HEK293 (cell line): ENCODE results near the gene B4GALT5.
A peak's percentile ranks its signal among the peaks of the same experiment; 100 is the strongest.
"Not testable (repeated sequence)": the region's sequence is repeated elsewhere in the genome, so short reads cannot be mapped to it uniquely, and the experiment has no call there.

Source experiments
- CTCF ChIA-PET: fragments of 350-600 bp; formaldehyde crosslinking; extraction: SDS; loops from one replicate; lab custom pipeline; 2021; ENCODE audit warnings: antibody characterized with exemption; lab: Yijun Ruan, JAX
- POLR2A ChIA-PET: fragments of 300-600 bp; formaldehyde crosslinking; extraction: SDS; loops from one replicate; lab custom pipeline; 2020; ENCODE audit warnings: antibody characterized with exemption, inconsistent platforms; lab: Yijun Ruan, JAX
- H3K27ac ChIP-seq: fragments of 200-500 bp; sonication (Bioruptor generic); 2 replicates; pipeline ENCODE4 v1.5.1; 2014; ENCODE audit warnings: low read depth, low read length, control low read depth, inconsistent platforms; ENCODE audit errors: extremely low read depth
- H3K36me3 ChIP-seq, 2 experiments: fragments of 200-500 bp in 1 of 2; sonication (Bioruptor generic) in 1 of 2; 1 replicate in 1 of 2; 2 replicates in 1 of 2; pipeline ENCODE4 v1.5.1; 2014 to 2017; ENCODE audit warnings: inconsistent platforms in 2 of 2, low read length in 2 of 2; ENCODE audit not compliant: control insufficient read depth in 2 of 2, insufficient read depth in 1 of 2
- H3K4me1 ChIP-seq: fragments of 200-500 bp; sonication (Bioruptor generic); 2 replicates; pipeline ENCODE4 v1.5.1; 2014; ENCODE audit warnings: mild to moderate bottlenecking, low read length, inconsistent platforms; ENCODE audit not compliant: control insufficient read depth, insufficient read depth
- H3K4me3 ChIP-seq: 2 replicates; pipeline ENCODE4 v1.5.1; 2011; ENCODE audit warnings: low read depth, mild to moderate bottlenecking, control low read depth, low read length, moderate library complexity
- H3K9me3 ChIP-seq: fragments of 200-500 bp; sonication (Bioruptor generic); 2 replicates; pipeline ENCODE4 v1.5.1; 2014; ENCODE audit warnings: low read depth, low read length, inconsistent platforms; ENCODE audit not compliant: control insufficient read depth, insufficient read depth
- BCL11A ChIP-seq: fragments of 450-650 bp; formaldehyde crosslinking; IDR thresholded peaks from 2 replicates; pipeline ENCODE4 v1.5.1; 2016; ENCODE audit warnings: low read depth, missing biosample characterization, missing genetic modification characterization
- BCL11B ChIP-seq: fragments of 450-650 bp; formaldehyde crosslinking; IDR thresholded peaks from 2 replicates; pipeline ENCODE4 v1.5.1; 2016; ENCODE audit warnings: low read depth, missing biosample characterization, missing genetic modification characterization
- TSHZ1 ChIP-seq: fragments of 450-650 bp; formaldehyde crosslinking; IDR thresholded peaks from 2 replicates; pipeline ENCODE4 v1.5.1; 2016; ENCODE audit warnings: missing biosample characterization, missing genetic modification characterization, borderline replicate concordance
- ZBTB21 ChIP-seq: fragments of 450-650 bp; formaldehyde crosslinking; IDR thresholded peaks from 2 replicates; pipeline ENCODE4 v1.5.1; 2017; ENCODE audit warnings: missing biosample characterization, missing genetic modification characterization
- ZFHX2 ChIP-seq: fragments of 450-650 bp; formaldehyde crosslinking; conservative IDR thresholded peaks from 2 replicates; pipeline ENCODE4 v1.5.1; 2016; ENCODE audit warnings: missing biosample characterization, missing genetic modification characterization
- ZNF114 ChIP-seq: fragments of 450-650 bp; formaldehyde crosslinking; IDR thresholded peaks from 2 replicates; pipeline ENCODE4 v1.5.0; 2017; ENCODE audit warnings: missing biosample characterization, missing genetic modification characterization
- ZNF184 ChIP-seq: fragments of 450-650 bp; IDR thresholded peaks from 2 replicates; pipeline ENCODE4 v1.5.1; 2018; ENCODE audit warnings: missing biosample characterization, mild to moderate bottlenecking, missing genetic modification characterization
- ZNF202 ChIP-seq: fragments of 450-650 bp; formaldehyde crosslinking; IDR thresholded peaks from 2 replicates; pipeline ENCODE4 v1.5.1; 2016; ENCODE audit warnings: missing biosample characterization, missing genetic modification characterization, borderline replicate concordance
- ZNF214 ChIP-seq: fragments of 450-650 bp; formaldehyde crosslinking; IDR thresholded peaks from 2 replicates; pipeline ENCODE4 v1.5.1; 2017; ENCODE audit warnings: missing biosample characterization, mild to moderate bottlenecking, missing genetic modification characterization, borderline replicate concordance
- ZNF24 ChIP-seq: fragments of 450-650 bp; formaldehyde crosslinking; IDR thresholded peaks from 2 replicates; pipeline ENCODE4 v1.5.1; 2016; ENCODE audit warnings: missing biosample characterization, missing genetic modification characterization
- ZNF274 ChIP-seq, 2 experiments: fragments of 200-500 bp in 1 of 2; fragments of 450-650 bp in 1 of 2; sonication (Bioruptor generic) in 1 of 2; formaldehyde crosslinking in 1 of 2; IDR thresholded peaks; 2 replicates each; pipeline versions ENCODE4 v1.5.1 to v1.6.1; 2014 to 2016; ENCODE audit warnings: borderline replicate concordance in 1 of 2, inconsistent platforms in 1 of 2, low read length in 1 of 2, missing biosample characterization in 1 of 2, missing genetic modification characterization in 1 of 2
- ZNF362 ChIP-seq: fragments of 450-650 bp; formaldehyde crosslinking; IDR thresholded peaks from 2 replicates; pipeline ENCODE4 v1.5.1; 2016; ENCODE audit warnings: missing biosample characterization, missing genetic modification characterization
- ZNF529 ChIP-seq: fragments of 450-650 bp; formaldehyde crosslinking; IDR thresholded peaks from 2 replicates; pipeline ENCODE4 v1.5.1; 2017; ENCODE audit warnings: missing genetic modification characterization, missing biosample characterization; ENCODE audit not compliant: insufficient replicate concordance
- ZNF645 ChIP-seq: fragments of 450-650 bp; formaldehyde crosslinking; IDR thresholded peaks from 2 replicates; pipeline ENCODE4; 2016; ENCODE audit warnings: missing biosample characterization, missing genetic modification characterization
- ZNF785 ChIP-seq: fragments of 450-650 bp; formaldehyde crosslinking; IDR thresholded peaks from 2 replicates; pipeline ENCODE4 v1.5.1; 2016; ENCODE audit warnings: missing biosample characterization, missing genetic modification characterization
- ZSCAN30 ChIP-seq: fragments of 450-650 bp; IDR thresholded peaks from 2 replicates; pipeline ENCODE4 v1.5.1; 2018; ENCODE audit warnings: missing biosample characterization, mild to moderate bottlenecking, missing genetic modification characterization, moderate library complexity

Gene B4GALT5

GRCh38 chr20:49705893-49706292 is 7.8 kb downstream of the B4GALT5 start:
- POLR2A ChIA-PET, H3K36me3 ChIP-seq, H3K4me3 ChIP-seq, H3K27ac ChIP-seq, H3K9me3 ChIP-seq, H3K4me1 ChIP-seq: not testable (repeated sequence)
- CTCF ChIA-PET, result interaction anchor here (0.6 to 1.4 kb wide), 3 partner anchors 10 to 97 kb away, joined by 3 to 5 read pairs (median 5); no protein-coding TSS in a partner anchor
- 0 out of 2 replicates have a peak, but pooled peaks have one; percentile 51 for TF ChIP-seq ZNF362

GRCh38 chr20:49705358-49705757 is 8.3 kb downstream of the B4GALT5 start:
- CTCF ChIA-PET, result interaction anchor here (0.6 to 0.8 kb wide), 2 partner anchors 97 to 1048 kb away, joined by 3 to 5 read pairs; no protein-coding TSS in a partner anchor
- peaks cover 3% of the 10 kb centered on the region; the same call in 1 of the 2 replicates for H3K4me1 ChIP-seq
- POLR2A ChIA-PET, result no interaction called here
- H3K27ac ChIP-seq, result no peak overlapping the region
- no peaks in the 10 kb centered on the region for H3K36me3 ChIP-seq
- H3K9me3 ChIP-seq, result no peaks in the 10 kb centered on the region
- no peak overlapping the region for H3K4me3 ChIP-seq
- TF ChIP-seq TSHZ1 (tag by site-specific recombination), result no peak
- no peak for TF ChIP-seq ZNF214 (tag by site-specific recombination)
- TF ChIP-seq BCL11A (tag by site-specific recombination), result no peak
- no peak for TF ChIP-seq ZNF114 (tag by site-specific recombination)
- TF ChIP-seq ZNF202 (tag by site-specific recombination), result no peak
- no peak for TF ChIP-seq ZNF184 (tag by site-specific recombination)
- TF ChIP-seq ZNF785 (tag by site-specific recombination), result no peak
- no peak for TF ChIP-seq ZSCAN30
- TF ChIP-seq ZNF645 (tag by site-specific recombination), result no peak
- TF ChIP-seq ZNF24 (tag by site-specific recombination), result no peak
- no peak for TF ChIP-seq ZFHX2 (tag by site-specific recombination)
- no peak for TF ChIP-seq ZNF274 (IDR thresholded peaks at IDR 0.05; ENCODE audit: low read length)
- no peak for TF ChIP-seq ZNF274 (tag by site-specific recombination; IDR thresholded peaks at IDR 0.05; ENCODE audit: borderline replicate concordance)
- no peak for TF ChIP-seq ZBTB21 (tag by site-specific recombination)
- no peak for TF ChIP-seq BCL11B (tag by site-specific recombination)
- no peak for TF ChIP-seq ZNF529 (tag by site-specific recombination)
